NCI-H82 (cell line): Measurements from ENCODE around the gene CD80.

Source experiments
- DNase-seq: peaks from one replicate; lab custom pipeline; 2025; lab: John Stamatoyannopoulos, UW

CD80 gene

DNA sequence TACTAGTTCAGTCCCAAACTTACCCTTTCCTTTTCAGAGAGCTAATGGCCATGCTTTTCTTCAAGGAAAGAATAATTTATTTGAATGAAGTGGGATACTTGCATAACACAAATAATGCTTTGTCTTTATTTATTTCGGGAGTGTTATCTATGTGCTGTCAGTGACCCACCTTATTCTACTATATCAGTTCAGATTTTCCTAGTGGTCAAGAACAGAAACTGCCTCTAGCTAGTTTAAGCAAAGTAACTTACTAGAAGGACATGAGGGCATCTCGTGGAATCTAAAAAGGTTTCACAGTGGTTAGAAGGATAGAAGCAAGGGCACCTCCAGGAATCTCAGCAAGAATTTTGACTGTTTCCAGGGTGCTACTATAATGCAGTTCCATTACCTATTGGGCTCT lies 64.8 kb downstream of the CD80 start:
- DNase-seq, result peak; percentile 37

DNA sequence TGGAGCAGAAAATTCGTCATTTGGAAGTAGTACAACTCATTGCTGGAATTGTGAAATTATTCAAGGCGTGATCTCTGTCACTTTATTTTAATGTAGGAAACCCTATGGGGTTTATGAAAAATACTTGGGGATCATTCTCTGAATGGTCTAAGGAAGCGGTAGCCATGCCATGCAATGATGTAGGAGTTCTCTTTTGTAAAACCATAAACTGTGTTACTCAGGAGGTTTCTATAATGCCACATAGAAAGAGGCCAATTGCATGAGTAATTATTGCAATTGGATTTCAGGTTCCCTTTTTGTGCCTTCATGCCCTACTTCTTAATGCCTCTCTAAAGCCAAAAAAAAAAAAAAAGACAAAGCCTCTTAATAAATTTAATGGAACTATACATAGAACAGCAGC lies 66.6 kb downstream of the CD80 start:
- no peak for DNase-seq

DNA sequence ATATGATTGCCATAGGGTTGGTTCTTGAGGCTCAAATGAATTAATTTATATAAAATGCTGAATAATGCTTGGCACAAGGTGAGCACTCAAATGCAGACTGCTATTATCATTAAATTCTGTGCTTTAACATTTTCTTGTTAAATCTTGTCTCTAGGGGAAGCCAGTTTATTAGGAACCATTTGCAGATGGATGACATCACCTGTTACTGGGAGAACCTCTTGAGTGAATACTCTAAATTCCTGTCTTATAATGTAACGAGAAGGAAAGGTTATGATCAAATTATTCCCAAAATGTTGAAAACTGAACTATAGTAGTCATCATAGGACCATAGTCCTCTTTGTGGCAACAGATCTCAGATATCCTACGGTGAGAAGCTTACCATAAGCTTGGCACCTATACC lies 67.3 kb downstream of the CD80 start:
- no peak for DNase-seq

DNA sequence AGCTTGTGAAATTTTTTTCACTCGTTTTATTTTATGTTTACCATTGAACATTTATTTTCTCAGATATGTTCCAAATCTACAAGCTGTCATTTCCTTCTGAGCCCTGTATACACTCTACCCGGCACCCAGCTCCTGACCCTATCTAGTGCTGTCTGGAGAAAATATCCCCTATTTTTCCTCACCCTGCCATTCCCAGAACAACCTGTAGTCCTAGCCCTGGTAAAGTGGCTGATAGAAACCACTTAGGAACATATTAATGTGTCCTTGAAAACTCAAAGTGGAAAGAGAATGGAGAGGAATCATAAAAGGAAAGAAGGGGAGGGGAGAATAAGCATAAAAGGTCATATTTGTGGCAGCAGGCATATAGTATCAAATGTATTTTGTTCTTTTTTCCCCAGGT lies 69.3 kb downstream of the CD80 start:
- DNase-seq, result peak; percentile 21

DNA sequence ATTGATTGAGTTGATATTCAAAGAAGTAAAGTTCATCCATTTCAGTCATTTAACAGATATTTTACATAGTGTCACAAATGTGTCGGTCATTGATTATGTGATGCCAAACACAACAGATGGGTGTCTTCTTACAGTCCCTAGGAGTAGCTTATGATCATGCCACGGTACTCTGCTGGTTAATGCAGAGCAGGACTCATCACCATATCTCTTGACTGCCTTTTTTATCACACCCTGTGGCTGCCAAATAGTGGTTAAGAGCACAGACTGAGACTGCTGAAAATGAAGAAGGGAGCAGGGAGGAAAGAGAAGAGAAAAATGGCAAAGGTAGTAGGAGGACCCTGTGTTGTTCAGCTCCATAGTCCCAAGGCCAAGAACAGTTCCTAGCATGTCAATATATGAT lies 73.9 kb downstream of the CD80 start:
- no peak for DNase-seq

DNA sequence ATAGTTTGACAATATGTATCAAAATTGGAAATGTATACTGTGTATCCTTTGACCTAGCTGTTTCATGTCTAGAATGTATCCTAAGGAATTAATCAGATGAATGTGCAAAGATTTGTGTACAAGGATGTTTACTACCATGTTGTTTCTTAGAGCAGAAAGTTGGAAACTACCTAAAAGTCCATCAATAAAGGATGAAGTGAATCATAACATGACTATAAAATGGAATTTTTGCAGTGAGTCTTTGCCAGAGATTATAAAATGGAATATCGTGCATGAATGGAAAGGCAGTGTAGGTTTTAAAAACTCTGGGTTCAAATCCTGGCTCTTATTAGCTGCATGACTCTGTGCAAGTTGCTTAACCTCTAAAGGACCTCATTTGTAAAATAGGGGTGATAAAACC lies 76.3 kb downstream of the CD80 start:
- no peak for DNase-seq

DNA sequence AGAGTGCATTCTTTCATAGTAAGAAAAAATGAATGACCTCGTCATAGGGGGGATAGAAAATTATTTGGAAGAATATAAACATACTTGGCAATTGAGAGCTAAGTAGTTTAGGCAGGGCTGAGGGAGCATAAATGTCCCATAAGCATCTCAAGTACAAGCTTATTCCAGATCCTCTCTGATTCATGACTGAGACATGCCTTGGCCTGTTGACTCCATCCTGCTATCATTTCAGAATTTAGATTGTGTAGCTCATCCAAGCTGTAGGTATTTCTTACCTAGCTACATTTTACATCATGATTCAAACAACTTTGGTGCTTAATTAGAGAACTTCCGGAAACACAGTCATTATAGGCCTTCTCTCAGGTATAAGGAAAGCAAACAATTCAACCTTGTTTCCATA lies 78.3 kb downstream of the CD80 start:
- DNase-seq, result no peak
